ENCODE data around the gene BRD4. TPM values are rescaled to one million over a fixed set of nuclear protein-coding genes. Genes with fewer than 3 reads are reported as not detected.
A peak's percentile ranks its signal among the peaks of the same experiment; 100 is the strongest.

Gene BRD4
- total RNA-seq, 2 experiments from 2014 or later: 103 to 110 TPM

DNA sequence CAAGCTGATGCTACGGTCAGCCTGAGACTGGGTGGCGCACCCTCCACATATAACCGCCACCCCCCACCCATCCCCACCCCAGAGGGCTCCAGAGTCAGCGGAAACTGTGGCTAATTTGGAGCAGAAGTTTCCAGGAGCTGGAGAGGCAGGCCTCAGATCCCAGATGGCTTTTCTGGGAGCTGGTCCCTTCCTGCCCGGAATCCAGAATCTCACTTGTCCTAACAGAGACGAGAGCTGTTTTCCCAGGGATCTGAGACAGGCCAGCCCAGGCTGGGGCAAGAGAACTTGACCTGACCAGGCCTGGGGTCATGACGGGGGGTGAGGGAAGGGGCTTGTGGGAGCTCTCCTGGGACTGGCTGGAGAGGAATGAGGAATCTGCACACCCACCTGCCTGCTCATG is 106.6 kb downstream of the BRD4 start:
- CTCF ChIA-PET: no interaction called here
- Mint-ChIP-seq H3K27ac (no peak overlapping the region), H3K4me1 (peaks cover 16% of the 10 kb centered on the region), H3K9me3 (no peaks in the 10 kb centered on the region), H3K27me3 (peaks cover 19% of the 10 kb centered on the region), H3K36me3 (ENCODE audit: low read depth) (no peaks in the 10 kb centered on the region), H3K4me3 (no peak overlapping the region)
- POLR2A ChIA-PET: no interaction called here
- no peak for DNase-seq

DNA sequence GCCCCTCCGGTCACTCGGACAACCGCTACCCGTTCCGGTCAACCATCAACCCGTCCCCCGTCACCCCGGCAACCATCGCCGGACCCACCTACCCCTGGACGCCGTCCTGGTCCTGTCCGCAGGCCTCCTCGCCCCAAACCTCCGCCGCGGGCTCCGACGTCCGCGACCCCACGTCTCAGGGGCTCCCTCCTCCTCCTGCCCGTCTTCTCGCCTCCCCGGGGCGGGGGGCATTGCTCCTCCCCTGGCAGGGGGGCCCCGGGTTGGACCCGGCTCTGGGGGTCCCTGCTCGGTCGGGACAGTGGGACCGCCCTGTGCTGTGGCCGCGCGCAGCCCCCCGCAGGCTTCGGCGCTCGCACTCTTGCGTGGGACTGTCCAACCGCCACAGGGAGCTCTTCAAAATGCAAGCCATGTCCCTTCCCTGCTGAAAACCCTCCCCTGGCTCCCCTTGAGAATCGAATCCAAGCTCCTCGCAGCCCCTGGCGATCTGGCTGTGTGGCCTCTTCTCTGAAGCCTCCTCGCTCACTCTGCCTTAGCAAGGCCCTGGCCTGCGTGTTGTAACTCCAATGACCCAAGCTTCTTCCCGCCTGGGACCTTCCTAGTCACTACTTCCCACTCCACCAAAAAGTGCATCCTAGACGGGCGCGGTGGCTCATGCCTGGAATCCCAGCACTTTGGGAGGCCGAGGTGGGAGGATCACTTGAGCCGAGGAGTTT is 108.5 kb downstream of the BRD4 start:
- ChIA-PET CTCF (no interaction called here), POLR2A (no interaction called here)
- Mint-ChIP-seq H3K9me3 (no peaks in the 10 kb centered on the region), H3K4me1 (peaks cover 16% of the 10 kb centered on the region), H3K4me3 (peak overlapping the region; percentile 70), H3K36me3 (ENCODE audit: low read depth) (no peaks in the 10 kb centered on the region), H3K27ac (no peak overlapping the region), H3K27me3 (peaks cover 18% of the 10 kb centered on the region)
- DNase-seq: no peak

DNA sequence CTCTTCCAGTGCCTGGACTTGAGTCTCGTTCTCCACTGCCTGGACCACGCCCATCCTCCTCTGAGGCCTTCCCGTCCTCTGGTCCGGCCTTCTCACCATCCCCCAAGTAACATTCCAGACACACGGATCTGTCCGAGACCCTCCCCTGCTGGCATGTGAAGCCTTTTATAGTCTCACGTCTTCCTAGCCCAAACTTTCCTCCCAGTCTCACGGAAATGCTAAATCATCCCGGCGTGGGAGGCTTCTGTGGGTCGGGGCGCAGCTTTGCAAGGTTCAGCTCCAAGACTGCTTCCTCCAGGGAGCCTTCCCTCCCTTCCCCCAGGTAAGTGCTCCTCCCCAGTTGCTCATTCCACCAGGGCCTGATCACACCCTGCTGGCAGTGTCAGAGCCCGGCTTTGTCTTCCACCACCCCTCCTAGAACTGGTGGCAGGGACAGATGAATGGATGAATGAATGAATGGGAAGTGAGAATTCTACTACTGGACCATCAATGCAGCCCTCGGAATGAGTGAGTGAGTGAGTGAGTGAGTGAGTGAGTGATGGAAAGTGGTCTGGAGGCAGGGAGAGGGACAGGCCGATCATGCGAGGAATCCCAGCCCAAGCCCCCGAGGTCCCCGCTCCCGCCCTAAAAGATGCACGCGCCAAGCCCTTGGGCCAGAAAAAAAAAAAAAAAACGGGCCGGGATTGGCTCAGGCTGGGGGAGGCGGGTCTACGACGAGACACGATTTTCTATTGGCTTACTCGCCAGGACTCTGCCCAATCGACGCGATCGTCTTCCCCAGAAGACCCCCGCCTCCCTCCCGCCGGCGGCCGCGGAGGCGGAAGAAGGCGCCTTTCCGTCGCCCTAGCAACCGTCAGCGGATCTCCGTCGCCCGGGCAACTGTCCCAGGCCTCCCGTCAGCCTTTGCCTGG is 109.3 kb downstream of the BRD4 start:
- Mint-ChIP-seq H3K4me3 (peak overlapping the region; percentile 70), H3K27me3 (peaks cover 18% of the 10 kb centered on the region), H3K9me3 (no peaks in the 10 kb centered on the region), H3K36me3 (ENCODE audit: low read depth) (no peaks in the 10 kb centered on the region), H3K4me1 (peaks cover 16% of the 10 kb centered on the region), H3K27ac (no peak overlapping the region)
- ChIA-PET POLR2A (no interaction called here), CTCF (no interaction called here)
- DNase-seq: peak; percentile 81

DNA sequence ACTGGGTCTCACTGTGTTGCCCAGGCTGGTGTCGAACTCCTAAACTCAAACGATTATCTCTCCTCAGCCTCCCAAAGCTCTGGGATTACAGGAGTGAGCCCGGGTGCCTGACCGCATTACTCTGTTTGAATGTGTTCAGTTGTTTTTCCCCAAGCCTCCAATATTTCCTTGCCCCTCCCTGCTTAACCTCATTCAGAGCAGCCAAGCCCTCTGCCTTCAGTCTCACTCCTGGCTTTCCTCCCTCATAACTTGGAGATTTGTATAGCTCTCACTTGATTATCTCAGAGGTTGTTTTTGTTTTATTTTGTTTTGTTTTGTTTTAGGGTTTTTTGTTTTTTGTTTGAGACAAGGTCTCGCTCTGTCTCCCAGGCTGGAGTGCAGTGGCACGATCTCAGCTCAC is 111.5 kb downstream of the BRD4 start:
- no peak for DNase-seq
- Mint-ChIP-seq H3K27ac (no peak overlapping the region), H3K27me3 (peaks cover 16% of the 10 kb centered on the region), H3K4me1 (peaks cover 16% of the 10 kb centered on the region), H3K9me3 (no peaks in the 10 kb centered on the region), H3K4me3 (no peak overlapping the region), H3K36me3 (ENCODE audit: low read depth) (no peaks in the 10 kb centered on the region)
- ChIA-PET POLR2A (interaction anchor here (0.7 kb wide), 1 partner anchor 18 kb away, joined by 3 read pairs; no protein-coding TSS in a partner anchor), CTCF (interaction anchor here (1.3 kb wide), 1 partner anchor 198 kb away, joined by 3 read pairs; the partner anchor contains the start of gene AKAP8L)

- H3K27ac Mint-ChIP-seq: no peak overlapping the region
- H3K4me1 Mint-ChIP-seq: peaks cover 12% of the 10 kb centered on the region
- POLR2A ChIA-PET: no interaction called here
- DNase-seq: no peak
- no peaks in the 10 kb centered on the region for H3K36me3 Mint-ChIP-seq (ENCODE audit: low read depth)
- H3K9me3 Mint-ChIP-seq: no peaks in the 10 kb centered on the region
- H3K4me3 Mint-ChIP-seq: no peak overlapping the region
- CTCF ChIA-PET: no interaction called here
- H3K27me3 Mint-ChIP-seq: peaks cover 13% of the 10 kb centered on the region
Measured at GRCh38 chr19:15218501-15218900, 113.8 kb downstream of the BRD4 start.

GRCh38 chr19:15216363-15216762 is 116.0 kb downstream of the BRD4 start:
- DNase-seq: no peak
- Mint-ChIP-seq H3K27ac (no peak overlapping the region), H3K36me3 (ENCODE audit: low read depth) (no peaks in the 10 kb centered on the region), H3K4me1 (no peaks in the 10 kb centered on the region), H3K27me3 (peaks cover 2% of the 10 kb centered on the region), H3K9me3 (no peaks in the 10 kb centered on the region), H3K4me3 (no peak overlapping the region)
- ChIA-PET POLR2A (no interaction called here), CTCF (interaction anchor here (0.7 to 1.0 kb wide), 2 partner anchors 8 to 33 kb away, joined by 3 to 4 read pairs; no protein-coding TSS in a partner anchor)

DNA sequence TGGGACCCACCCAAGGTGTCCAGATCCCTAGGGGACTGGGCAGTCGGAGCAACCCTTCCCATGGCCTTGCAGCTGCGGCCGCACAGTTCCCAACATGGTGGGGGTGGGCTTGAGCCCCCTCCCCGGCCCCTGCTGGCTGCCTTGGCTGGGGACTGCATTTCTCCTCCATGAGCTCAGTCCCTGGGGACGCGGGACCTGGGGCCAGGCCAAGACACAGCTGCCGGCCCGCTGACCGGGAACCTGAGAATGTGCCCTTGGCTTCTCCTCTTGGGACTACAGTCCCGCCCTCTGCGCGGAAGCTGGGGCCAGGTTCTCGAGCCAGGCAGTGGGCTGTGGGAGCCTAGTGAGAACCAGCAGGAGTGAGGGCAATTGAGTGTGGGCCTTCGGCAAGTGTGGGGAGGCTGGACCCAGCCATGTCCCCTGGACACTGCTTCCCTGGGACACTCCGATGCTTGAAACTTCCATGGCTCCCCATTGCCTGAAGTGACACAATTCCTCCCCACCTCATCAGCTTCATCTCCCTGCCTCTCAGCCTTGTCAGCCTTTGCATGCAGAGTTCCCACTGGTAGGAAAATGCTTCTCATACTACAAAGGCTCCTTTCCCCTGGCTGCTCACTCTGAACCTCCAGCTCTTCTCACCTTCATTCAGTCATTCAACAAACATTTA is 118.5 kb downstream of the BRD4 start:
- Mint-ChIP-seq H3K36me3 (ENCODE audit: low read depth) (no peaks in the 10 kb centered on the region), H3K27me3 (no peaks in the 10 kb centered on the region), H3K4me1 (no peaks in the 10 kb centered on the region), H3K27ac (no peak overlapping the region), H3K4me3 (no peak overlapping the region), H3K9me3 (no peaks in the 10 kb centered on the region)
- CTCF ChIA-PET: no interaction called here
- DNase-seq: no peak
- POLR2A ChIA-PET: no interaction called here

DNA sequence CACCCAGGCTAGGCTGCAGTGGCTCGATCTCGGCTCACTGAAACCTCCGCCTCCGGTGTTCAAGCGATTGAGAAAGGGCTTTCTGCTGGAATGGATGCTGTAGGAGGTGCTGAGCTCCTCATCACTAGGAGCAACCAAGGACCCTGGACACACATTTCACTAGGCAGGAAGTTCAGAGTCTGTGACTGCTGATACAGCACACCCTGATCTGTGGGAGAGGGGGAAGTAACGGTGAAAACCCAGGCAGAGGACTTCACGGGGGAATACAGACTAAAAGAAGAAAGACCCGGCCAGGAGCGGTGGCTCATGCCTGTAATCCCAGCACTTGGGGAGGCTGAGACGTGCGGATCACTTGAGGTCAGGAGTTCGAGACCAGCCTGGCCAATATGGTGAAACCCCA is 119.6 kb downstream of the BRD4 start:
- CTCF ChIA-PET: no interaction called here
- POLR2A ChIA-PET: no interaction called here
- H3K4me1 Mint-ChIP-seq: no peaks in the 10 kb centered on the region
- H3K4me3 Mint-ChIP-seq: no peak overlapping the region
- no peaks in the 10 kb centered on the region for H3K36me3 Mint-ChIP-seq (ENCODE audit: low read depth)
- no peaks in the 10 kb centered on the region for H3K27me3 Mint-ChIP-seq
- DNase-seq: no peak
- H3K27ac Mint-ChIP-seq: no peak overlapping the region
- H3K9me3 Mint-ChIP-seq: no peaks in the 10 kb centered on the region

- Mint-ChIP-seq H3K36me3 (ENCODE audit: low read depth) (no peaks in the 10 kb centered on the region), H3K27me3 (no peaks in the 10 kb centered on the region), H3K4me3 (no peak overlapping the region), H3K4me1 (no peaks in the 10 kb centered on the region), H3K27ac (no peak overlapping the region), H3K9me3 (no peaks in the 10 kb centered on the region)
- ChIA-PET POLR2A (no interaction called here), CTCF (no interaction called here)
- no peak for DNase-seq
Measured at GRCh38 chr19:15210323-15210781, 122.0 kb downstream of the BRD4 start.

DNA sequence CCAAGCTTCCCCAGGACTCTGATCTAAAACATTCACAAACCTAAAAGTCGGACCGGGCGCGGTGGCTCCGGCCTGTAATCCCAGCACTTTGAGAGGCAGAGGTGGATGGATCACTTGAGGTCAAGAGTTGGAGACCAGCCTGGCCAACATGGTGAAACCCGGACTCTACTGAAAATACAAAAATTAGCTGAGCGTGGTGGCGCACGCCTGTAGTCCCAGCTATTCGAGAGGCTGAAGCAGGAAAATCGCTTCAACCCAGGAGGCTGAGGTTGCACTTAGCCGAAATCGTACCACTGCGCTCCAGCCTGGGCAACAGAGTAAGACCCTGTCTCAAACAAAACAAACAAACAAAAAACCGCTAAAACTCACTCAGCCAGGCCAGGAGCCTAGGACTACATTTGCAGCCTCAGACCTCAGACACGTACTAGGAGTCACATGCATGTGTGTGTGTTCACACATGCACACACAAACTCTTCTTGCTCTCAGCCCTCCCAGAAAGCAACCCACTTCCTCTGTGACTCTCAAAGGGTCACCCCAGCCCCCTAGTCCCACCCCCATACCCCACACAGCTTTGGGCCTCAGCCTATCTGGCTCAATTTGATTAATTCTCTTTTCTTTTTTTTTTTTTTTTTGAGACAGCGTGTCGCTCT is 130.8 kb downstream of the BRD4 start:
- no peak for DNase-seq
- CTCF ChIA-PET: no interaction called here
- peaks cover 37% of the 10 kb centered on the region for H3K27me3 Mint-ChIP-seq
- no peaks in the 10 kb centered on the region for H3K9me3 Mint-ChIP-seq
- H3K36me3 Mint-ChIP-seq (ENCODE audit: low read depth): peaks cover 2% of the 10 kb centered on the region
- no peak overlapping the region for H3K4me3 Mint-ChIP-seq
- POLR2A ChIA-PET: no interaction called here
- peaks cover 7% of the 10 kb centered on the region for H3K4me1 Mint-ChIP-seq
- no peak overlapping the region for H3K27ac Mint-ChIP-seq

GRCh38 chr19:15200553-15201364 is 131.6 kb downstream of the BRD4 start, which contains the start of gene NOTCH3:
Gene NOTCH3, minus strand, starts transcription at chr19:15200995. Its CDS starts 90 bp downstream, at chr19:15200905.
- Mint-ChIP-seq H3K36me3 (ENCODE audit: low read depth) (peaks cover 2% of the 10 kb centered on the region), H3K4me1 (peaks cover 7% of the 10 kb centered on the region), H3K27me3 (peaks cover 40% of the 10 kb centered on the region), H3K9me3 (no peaks in the 10 kb centered on the region), H3K27ac (no peak within 1 kb of the TSS), H3K4me3 (no peak within 1 kb of the TSS)
- ChIA-PET CTCF (no interaction called here), POLR2A (no interaction called here)
- no peak for DNase-seq
